HL-60 (cell line): Measurements from ENCODE around the gene CREB3L4.

Experiments used
- DNase-seq, 2 experiments: peaks; one replicate each; pipeline ENCODE4 v3.0.0-alpha.2; 2010 to 2020; ENCODE audit warnings: low read depth in 1 of 2, low spot score in 1 of 2
- H3K27ac ChIP-seq: fragments of 250-450 bp; sonication (Bioruptor Pico); replicated peaks from 2 replicates; pipeline ENCODE4 v1.5.1; 2020; ENCODE audit warnings: mild to moderate bottlenecking, moderate library complexity
- H3K27me3 ChIP-seq: fragments of 250-450 bp; sonication (Bioruptor Pico); 2 replicates; pipeline ENCODE4 v1.5.1; 2021; ENCODE audit warnings: mild to moderate bottlenecking, moderate library complexity; ENCODE audit not compliant: insufficient read depth, poor library complexity, severe bottlenecking
- H3K4me3 ChIP-seq: replicated peaks from 2 replicates; pipeline ENCODE4 v1.5.1; 2011; ENCODE audit warnings: mild to moderate bottlenecking, control low read depth, low read length; ENCODE audit not compliant: insufficient read depth
- CTCF ChIP-seq: IDR thresholded peaks from one replicate; pipeline ENCODE4 v1.5.1; 2011; ENCODE audit warnings: low read length, control low read depth, inconsistent platforms; ENCODE audit not compliant: insufficient read depth
- GABPA ChIP-seq: IDR thresholded peaks from 2 replicates; pipeline ENCODE4 v1.6.1; 2012; ENCODE audit warnings: low read depth
- POLR2AphosphoS5 ChIP-seq: IDR thresholded peaks from 2 replicates; pipeline ENCODE4 v1.6.1; 2012; ENCODE audit warnings: low read depth
- REST ChIP-seq: IDR thresholded peaks from 2 replicates; pipeline ENCODE4 v1.6.1; 2012; ENCODE audit warnings: low read depth; ENCODE audit not compliant: insufficient replicate concordance
- SPI1 ChIP-seq: IDR thresholded peaks from 2 replicates; pipeline ENCODE4 v1.6.1; 2012; ENCODE audit warnings: low read depth, mild to moderate bottlenecking, borderline replicate concordance

CREB3L4 gene

GRCh38 chr1:153921803-153922075 is 46.0 kb upstream of the CREB3L4 start:
- peak in 1 of 2 experiments; percentile 17 for DNase-seq
- H3K27ac ChIP-seq = peak overlapping the region; percentile 77
- H3K27me3 ChIP-seq = no peaks in the 10 kb centered on the region
- no peak for TF ChIP-seq GABPA
- no peak for TF ChIP-seq POLR2AphosphoS5
- no peak for TF ChIP-seq SPI1
- TF ChIP-seq REST = no peak
- no peak for TF ChIP-seq CTCF
- H3K4me3 ChIP-seq = peak overlapping the region; percentile 84

GRCh38 chr1:153922076-153922971 is 45.4 kb upstream of the CREB3L4 start:
- peak overlapping the region; percentile 84 for H3K4me3 ChIP-seq
- no peaks in the 10 kb centered on the region for H3K27me3 ChIP-seq
- peak; percentile 67 to 75 for DNase-seq
- TF ChIP-seq CTCF = no peak
- TF ChIP-seq REST = no peak
- peak overlapping the region; percentile 77 for H3K27ac ChIP-seq

DNA sequence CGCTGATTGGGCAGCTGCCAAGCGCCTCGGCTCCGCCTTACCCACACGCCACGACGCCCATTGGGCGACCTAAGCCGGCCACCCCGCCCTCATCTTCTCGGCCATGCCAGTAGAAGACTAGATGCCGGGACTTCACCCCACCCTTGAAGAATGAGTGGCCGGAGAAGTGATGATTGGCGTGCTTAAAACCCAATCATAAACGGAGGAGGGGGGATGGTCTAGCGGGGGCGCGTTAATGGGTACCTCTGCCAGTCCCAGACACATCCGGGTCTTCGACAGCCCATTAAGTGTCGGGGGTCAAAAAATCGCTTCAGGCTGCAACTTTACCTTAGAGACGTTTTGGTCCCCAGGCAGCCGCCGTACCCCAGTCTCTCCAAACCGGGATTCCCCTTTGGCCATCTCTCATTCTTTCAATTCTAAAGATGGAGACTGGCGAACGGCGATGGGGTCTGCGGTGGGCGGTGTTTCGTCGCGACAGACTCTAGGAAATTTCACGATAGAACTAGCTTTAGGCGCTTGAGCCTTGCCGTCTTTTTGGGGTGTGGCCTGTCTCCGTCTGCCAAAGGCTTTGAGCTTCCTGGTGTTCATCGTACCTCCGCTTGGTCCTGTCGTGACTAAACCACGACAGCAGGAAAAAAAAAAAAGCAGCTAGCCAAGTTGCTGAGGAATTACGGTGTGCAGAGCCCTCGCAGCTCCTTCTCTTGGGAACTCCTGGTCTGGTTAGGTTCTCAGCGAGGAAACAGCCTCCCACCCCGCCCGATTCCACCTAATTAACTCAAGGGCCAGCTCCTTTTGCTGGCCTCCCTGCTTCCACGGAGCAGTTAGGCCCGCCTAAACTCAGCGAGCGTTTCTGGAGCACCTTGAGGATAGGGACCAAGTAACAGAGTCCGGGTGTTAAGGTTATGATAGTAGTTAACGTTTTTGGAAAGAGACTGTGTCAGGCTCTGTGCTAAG is 44.5 kb upstream of the CREB3L4 start, which contains the start of gene GATAD2B:
Gene GATAD2B, minus strand, starts transcription at position 1 of the 954 bp plus-strand sequence. CDS start 94,625 bp downstream, outside the sequence.
- peak within 1 kb of the TSS; percentile 77 for H3K27ac ChIP-seq
- peak within 1 kb of the TSS; percentile 84 for H3K4me3 ChIP-seq
- no peaks in the 10 kb centered on the region for H3K27me3 ChIP-seq
- TF ChIP-seq GABPA = no peak
- TF ChIP-seq POLR2AphosphoS5 = peak; percentile 38
- peak; percentile 99 to 100 for DNase-seq

DNA sequence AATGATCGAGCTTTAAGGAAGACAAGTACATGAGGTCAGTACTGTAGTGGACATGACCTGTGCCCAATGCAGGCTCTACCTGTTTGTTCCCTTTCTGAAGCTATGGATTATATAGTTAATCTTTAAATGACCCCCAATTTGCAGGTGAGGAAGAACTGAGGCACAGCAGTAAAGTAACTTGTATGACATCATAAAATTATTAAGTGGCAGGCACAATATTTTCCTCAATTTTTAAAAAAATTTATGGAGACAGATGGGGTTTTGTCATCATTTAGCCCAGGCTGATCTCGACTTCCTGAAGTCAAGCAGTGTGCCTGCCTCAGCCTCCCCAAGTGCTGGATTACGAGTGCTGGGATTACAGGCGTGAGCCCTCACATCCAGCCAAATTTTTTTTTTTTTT is 41.3 kb upstream of the CREB3L4 start:
- H3K27ac ChIP-seq = no peak overlapping the region

More for the DNA sequence above, 41.3 kb upstream of the CREB3L4 start:
- Histone ChIP-seq H3K27me3 (no peaks in the 10 kb centered on the region), H3K4me3 (no peak overlapping the region)
- DNase-seq = no peak
- TF ChIP-seq CTCF (no peak), REST (no peak), GABPA (no peak), POLR2AphosphoS5 (no peak), SPI1 (no peak)
